IMR-90 (cell line): ENCODE results near the gene LBHD2. TPM values are rescaled to one million over a fixed set of nuclear protein-coding genes. Genes with fewer than 3 reads are reported as not detected.

Experiments used
- ATAC-seq: fragments of 200-7000 bp; cut with Tn5 transposase; 2 replicates; pipeline ENCODE4 v1.9.1; 2020; ENCODE audit warnings: low read depth, mild to moderate bottlenecking, moderate library complexity
- BruUV-seq: library from RNA; stranded (reverse); fragments of 400-500 nt; replicated peaks from 2 replicates; lab custom pipeline; 2021; lab: Mats Ljungman, UMichigan
- CTCF ChIA-PET: fragments of 300-600 bp; formaldehyde crosslinking; extraction: SDS; loops from one replicate; lab custom pipeline; 2021; ENCODE audit warnings: antibody characterized with exemption; lab: Yijun Ruan, JAX
- POLR2A ChIA-PET: fragments of 300-600 bp; sonication (Branson Sonifier 250); formaldehyde crosslinking; loops from one replicate; lab custom pipeline; 2022; ENCODE audit warnings: antibody characterized with exemption; ENCODE audit not compliant: unreplicated experiment; lab: Charles Lee
- DNase-seq: peaks from one replicate; pipeline ENCODE4 v3.0.0; 2013
- H2AFZ ChIP-seq: replicated peaks from 2 replicates; pipeline ENCODE3; 2013; ENCODE audit warnings: low read length, mild to moderate bottlenecking; ENCODE audit not compliant: poor library complexity
- H2AK5ac ChIP-seq: 2 replicates; pipeline ENCODE4 v1.6.1; 2013; ENCODE audit warnings: low read depth, low read length, inconsistent platforms
- H2AK9ac ChIP-seq: replicated peaks from 2 replicates; pipeline ENCODE3; 2013; ENCODE audit warnings: mild to moderate bottlenecking, low read depth, low read length, moderate library complexity; ENCODE audit not compliant: poor library complexity
- H2BK120ac ChIP-seq: 2 replicates; pipeline ENCODE4 v1.6.1; 2013; ENCODE audit warnings: low read depth, low read length, inconsistent platforms
- H2BK15ac ChIP-seq: 3 replicates; pipeline ENCODE4 v1.6.1; 2013; ENCODE audit warnings: low read depth, low read length, inconsistent platforms
- H2BK20ac ChIP-seq: 2 replicates; pipeline ENCODE4 v1.6.1; 2013; ENCODE audit warnings: low read depth, mild to moderate bottlenecking, inconsistent platforms, low read length, moderate library complexity
- H2BK5ac ChIP-seq: 2 replicates; pipeline ENCODE4 v1.6.1; 2013; ENCODE audit warnings: mild to moderate bottlenecking, low read depth, low read length, inconsistent platforms; ENCODE audit not compliant: poor library complexity, severe bottlenecking
- H3K14ac ChIP-seq: replicated peaks from 2 replicates; pipeline ENCODE4 v1.6.1; 2013; ENCODE audit warnings: low read depth, low read length, inconsistent platforms
- H3K18ac ChIP-seq: 2 replicates; pipeline ENCODE4 v1.6.1; 2013; ENCODE audit warnings: low read depth, low read length, control low read depth
- H3K23ac ChIP-seq: 2 replicates; pipeline ENCODE4 v1.6.1; 2013; ENCODE audit warnings: low read depth, low read length, inconsistent platforms
- H3K27ac ChIP-seq: 2 replicates; pipeline ENCODE4 v1.5.1; 2013; ENCODE audit warnings: mild to moderate bottlenecking, control low read depth, low read length; ENCODE audit not compliant: insufficient read depth
- H3K27me3 ChIP-seq: 2 replicates; pipeline ENCODE4 v1.6.1; 2013; ENCODE audit warnings: low read length; ENCODE audit not compliant: control insufficient read depth, insufficient read depth
- H3K36me3 ChIP-seq: 2 replicates; pipeline ENCODE4 v1.6.1; 2013; ENCODE audit warnings: low read length, mixed read lengths; ENCODE audit not compliant: control insufficient read depth, insufficient read depth
- H3K4ac ChIP-seq: 2 replicates; pipeline ENCODE4 v1.6.1; 2013; ENCODE audit warnings: low read depth, low read length, inconsistent platforms
- H3K4me1 ChIP-seq: 2 replicates; pipeline ENCODE4 v1.6.1; 2013; ENCODE audit warnings: low read length, mixed read lengths; ENCODE audit not compliant: control insufficient read depth, insufficient read depth
- H3K4me2 ChIP-seq: 2 replicates; pipeline ENCODE4 v1.6.1; 2013; ENCODE audit warnings: low read depth, mild to moderate bottlenecking, control low read depth, low read length, moderate library complexity
- H3K4me3 ChIP-seq: 2 replicates; pipeline ENCODE4 v1.5.1; 2013; ENCODE audit warnings: low read depth, mild to moderate bottlenecking, control low read depth, low read length, moderate library complexity; ENCODE audit not compliant: insufficient read depth
- H3K56ac ChIP-seq: 2 replicates; pipeline ENCODE4 v1.6.1; 2013; ENCODE audit warnings: low read length, inconsistent platforms; ENCODE audit not compliant: insufficient read depth; ENCODE audit errors: extremely low read depth
- H3K79me1 ChIP-seq, 2 experiments: 2 replicates each; pipeline ENCODE4 v1.6.1; 2013; ENCODE audit warnings: low read length in 2 of 2, inconsistent platforms in 1 of 2, low read depth in 1 of 2
- H3K9ac ChIP-seq: 2 replicates; pipeline ENCODE4 v1.6.1; 2013; ENCODE audit warnings: low read depth, low read length, control low read depth
- H3K9me1 ChIP-seq: 2 replicates; pipeline ENCODE4 v1.6.1; 2013; ENCODE audit warnings: low read length, inconsistent platforms; ENCODE audit not compliant: insufficient read depth
- H3K9me3 ChIP-seq: 2 replicates; pipeline ENCODE4 v1.6.1; 2013; ENCODE audit warnings: low read length; ENCODE audit not compliant: control insufficient read depth, insufficient read depth
- H4K20me1 ChIP-seq: 2 replicates; pipeline ENCODE4 v1.6.1; 2013; ENCODE audit warnings: low read length, inconsistent platforms; ENCODE audit not compliant: insufficient read depth
- H4K5ac ChIP-seq: 2 replicates; pipeline ENCODE4 v1.6.1; 2013; ENCODE audit warnings: mild to moderate bottlenecking, low read depth, low read length, control low read depth
- H4K8ac ChIP-seq, 2 experiments: 2 replicates each; pipeline ENCODE4 v1.6.1; 2013; ENCODE audit warnings: low read depth in 2 of 2, low read length in 2 of 2, control low read depth in 1 of 2, inconsistent platforms in 1 of 2
- H4K91ac ChIP-seq: 2 replicates; pipeline ENCODE4 v1.6.1; 2013; ENCODE audit warnings: low read depth, low read length, inconsistent platforms; ENCODE audit not compliant: insufficient read depth
- BHLHE40 ChIP-seq: fragments of 150-350 bp; IDR thresholded peaks from 2 replicates; pipeline ENCODE4 v1.6.1; 2016; ENCODE audit warnings: mild to moderate bottlenecking, low read depth, low read length
- CEBPB ChIP-seq: IDR thresholded peaks from 2 replicates; pipeline ENCODE4 v1.6.1; 2012; ENCODE audit warnings: low read depth, low read length, improper control_type of control experiment
- FOS ChIP-seq: fragments of 150-350 bp; IDR thresholded peaks from 2 replicates; pipeline ENCODE4 v1.6.1; 2016; ENCODE audit warnings: low read depth, low read length
- MAFK ChIP-seq: IDR thresholded peaks from 2 replicates; pipeline ENCODE4 v1.6.1; 2012; ENCODE audit warnings: low read depth, low read length, improper control_type of control experiment
- MAZ ChIP-seq: IDR thresholded peaks from 2 replicates; pipeline ENCODE4 v1.6.1; 2012; ENCODE audit warnings: low read depth, mild to moderate bottlenecking, low read length, improper control_type of control experiment, moderate library complexity, borderline replicate concordance
- MXI1 ChIP-seq: IDR thresholded peaks from 2 replicates; pipeline ENCODE4 v1.6.1; 2012; ENCODE audit warnings: low read depth, mild to moderate bottlenecking, low read length, moderate library complexity, borderline replicate concordance
- NFE2L2 ChIP-seq: fragments of 150-350 bp; IDR thresholded peaks from 2 replicates; pipeline ENCODE4 v1.6.1; 2016; ENCODE audit warnings: low read depth, mild to moderate bottlenecking, low read length
- POLR2A ChIP-seq: IDR thresholded peaks from 2 replicates; pipeline ENCODE4 v1.6.1; 2012; ENCODE audit warnings: mild to moderate bottlenecking, low read depth, low read length
- RAD21 ChIP-seq: IDR thresholded peaks from 2 replicates; pipeline ENCODE4 v1.6.1; 2012; ENCODE audit warnings: low read length, improper control_type of control experiment
- RCOR1 ChIP-seq: IDR thresholded peaks from 2 replicates; pipeline ENCODE4 v1.6.1; 2012; ENCODE audit warnings: mild to moderate bottlenecking, low read length, improper control_type of control experiment; ENCODE audit not compliant: insufficient replicate concordance
- RFX5 ChIP-seq: IDR thresholded peaks from 2 replicates; pipeline ENCODE4 v1.8.0; 2012; ENCODE audit warnings: low read depth, mild to moderate bottlenecking, low read length, moderate library complexity
- SMC3 ChIP-seq: fragments of 150-350 bp; IDR thresholded peaks from 2 replicates; pipeline ENCODE4 v1.6.1; 2016; ENCODE audit warnings: low read depth, mild to moderate bottlenecking, antibody characterized with exemption, low read length, moderate library complexity
- whole genome bisulfite sequencing, 2 experiments: methylation state at CpG; one replicate each; pipeline versions ENCODE4 v1.1.5 to v1.1.7; 2013; ENCODE audit warnings: missing lambda C conversion rate in 2 of 2; ENCODE audit not compliant: insufficient read length in 1 of 2; ENCODE audit errors: extremely low coverage in 2 of 2; 5-methylcytosine and 5-hydroxymethylcytosine counted together
- dilution Hi-C: fragments of 300-500 bp; cut with HindIII; formaldehyde crosslinking; loops from one replicate; pipeline ENCODE4 v1.14.3; 2018; ENCODE audit warnings: low sequenced_read_pairs; ENCODE audit not compliant: unreplicated experiment
- in situ Hi-C: fragments of 300-500 bp; cut with MboI; formaldehyde crosslinking; loops from 3 replicates; pipeline ENCODE4 v1.14.3; 2019; ENCODE audit warnings: low sequenced_read_pairs, inconsistent platforms, mixed read lengths
- intact Hi-C: fragments of 100-400 bp; cut with micrococcal nuclease; formaldehyde crosslinking; loops from 2 replicates; pipeline ENCODE4 v1.10.0; 2022
- polyA plus RNA-seq, 3 experiments: library from polyadenylated mRNA; depleted of rRNA; stranded (reverse); fragments of >200 nt; gene quantifications; 2 replicates each; pipeline ENCODE4 v1.2.3, GENCODE V29; 2012; ENCODE audit warnings: low replicate concordance in 1 of 3
- total RNA-seq: library from RNA; depleted of rRNA; stranded (reverse); fragments of >200 nt; gene quantifications from 2 replicates; pipeline ENCODE4 v1.2.3, GENCODE V29; 2012
- TF ChIP-seq, protein P1 (sequence below): conservative IDR thresholded peaks from 2 replicates; pipeline ENCODE4 v1.5.1; 2012; ENCODE audit warnings: mild to moderate bottlenecking, low read depth, low read length, improper control_type of control experiment
- TF ChIP-seq, protein P2 (sequence below): fragments of 150-350 bp; IDR thresholded peaks from 2 replicates; pipeline ENCODE4 v1.6.1; 2016; ENCODE audit warnings: low read depth, mild to moderate bottlenecking, low read length, moderate library complexity, borderline replicate concordance

Gene LBHD2
- total and polyA plus RNA-seq, 2 of the 4 experiments (the other 2 are of a cell fraction) = not detected

DNA sequence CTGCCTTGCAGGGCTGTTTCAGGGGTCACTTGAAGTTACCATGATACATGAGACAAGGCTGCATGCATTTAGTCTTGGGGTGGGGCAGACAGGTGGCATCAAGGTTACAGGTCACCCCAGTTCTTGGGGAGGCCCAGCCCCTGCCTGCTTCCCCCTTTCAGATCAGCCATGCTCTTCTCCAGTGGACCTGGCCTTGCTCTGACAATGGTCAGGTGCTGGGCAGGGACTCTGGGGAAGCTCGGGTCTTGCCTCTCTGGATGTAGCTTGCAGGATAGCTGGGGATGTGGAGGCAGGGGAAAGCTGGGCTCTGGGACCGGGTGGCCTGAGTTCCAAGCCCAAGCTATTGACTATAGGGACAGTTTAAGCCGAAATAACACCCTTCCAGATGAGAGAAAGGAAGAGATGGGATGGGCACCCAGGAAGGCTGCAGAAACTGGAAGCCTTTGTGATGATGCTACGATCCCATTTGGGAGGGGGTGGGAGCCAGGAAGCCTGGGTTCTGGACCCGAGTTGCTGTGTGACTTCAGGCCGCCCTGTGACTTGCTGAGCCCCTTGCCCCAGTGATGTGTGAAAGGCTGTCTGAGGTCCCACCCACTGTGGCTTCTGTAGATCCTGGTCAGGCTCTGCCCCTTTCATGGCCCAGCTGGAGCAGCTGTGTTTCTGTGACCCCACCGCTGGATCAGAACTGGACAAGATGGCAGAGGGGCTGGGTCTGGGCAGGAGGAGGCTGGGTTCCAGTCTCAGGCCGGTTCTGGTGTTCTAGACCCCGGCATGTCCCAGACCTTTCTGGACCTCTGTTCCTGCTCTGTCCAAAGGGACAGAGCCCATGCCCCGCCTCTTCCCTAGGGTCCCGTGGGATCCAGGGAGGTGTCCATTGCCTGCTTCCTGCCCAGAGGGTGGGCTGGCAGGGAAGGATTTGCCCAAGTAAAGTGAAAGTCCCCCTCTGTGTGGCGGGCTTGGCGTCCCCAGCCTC lies 41.4 kb downstream of the LBHD2 start:
- Histone ChIP-seq H4K20me1 (no peaks in the 10 kb centered on the region; the same call in 1 of the 2 replicates), H2AK5ac (no peak overlapping the region), H2AFZ (no peak overlapping the region), H3K23ac (no peak overlapping the region), H4K5ac (no peak overlapping the region), H3K27ac (no peak overlapping the region), H2BK20ac (no peak overlapping the region), H3K4me2 (no peak overlapping the region), H3K4me1 (peaks cover 17% of the 10 kb centered on the region), H3K9me1 (no peaks in the 10 kb centered on the region), H3K18ac (no peak overlapping the region), H2BK120ac (no peak overlapping the region), H2AK9ac (no peak overlapping the region), H3K27me3 (peaks cover 6% of the 10 kb centered on the region; the same call in 1 of the 2 replicates), H3K4ac (no peak overlapping the region; the same call in 1 of the 2 replicates), H2BK5ac (no peak overlapping the region), H3K9ac (no peak overlapping the region), H4K8ac (no peak overlapping the region), H3K56ac (no peak overlapping the region), H3K36me3 (no peaks in the 10 kb centered on the region), H3K9me3 (no peaks in the 10 kb centered on the region), H3K79me1 (no peaks in the 10 kb centered on the region; a peak in 1 of 4 replicates), H3K4me3 (no peak overlapping the region), H4K91ac (no peak overlapping the region), H2BK15ac (no peak overlapping the region), H3K14ac (no peak overlapping the region)
- no TSS peak for BruUV-seq
- ATAC-seq = no peak
- ChIA-PET POLR2A (no interaction called here), CTCF (no interaction called here)
- in situ Hi-C loops (no loop called here), intact Hi-C loops (no loop called here), dilution Hi-C loops (no loop called here)
- no peak for DNase-seq
- TF ChIP-seq FOS (no peak), RAD21 (no peak), BHLHE40 (no peak), RFX5 (no peak), SMC3 (no peak), CEBPB (no peak), POLR2A (no peak), MXI1 (no peak), MAZ (no peak), NFE2L2 (no peak), MAFK (no peak), RCOR1 (no peak)
- TF ChIP-seq, protein P1, sequence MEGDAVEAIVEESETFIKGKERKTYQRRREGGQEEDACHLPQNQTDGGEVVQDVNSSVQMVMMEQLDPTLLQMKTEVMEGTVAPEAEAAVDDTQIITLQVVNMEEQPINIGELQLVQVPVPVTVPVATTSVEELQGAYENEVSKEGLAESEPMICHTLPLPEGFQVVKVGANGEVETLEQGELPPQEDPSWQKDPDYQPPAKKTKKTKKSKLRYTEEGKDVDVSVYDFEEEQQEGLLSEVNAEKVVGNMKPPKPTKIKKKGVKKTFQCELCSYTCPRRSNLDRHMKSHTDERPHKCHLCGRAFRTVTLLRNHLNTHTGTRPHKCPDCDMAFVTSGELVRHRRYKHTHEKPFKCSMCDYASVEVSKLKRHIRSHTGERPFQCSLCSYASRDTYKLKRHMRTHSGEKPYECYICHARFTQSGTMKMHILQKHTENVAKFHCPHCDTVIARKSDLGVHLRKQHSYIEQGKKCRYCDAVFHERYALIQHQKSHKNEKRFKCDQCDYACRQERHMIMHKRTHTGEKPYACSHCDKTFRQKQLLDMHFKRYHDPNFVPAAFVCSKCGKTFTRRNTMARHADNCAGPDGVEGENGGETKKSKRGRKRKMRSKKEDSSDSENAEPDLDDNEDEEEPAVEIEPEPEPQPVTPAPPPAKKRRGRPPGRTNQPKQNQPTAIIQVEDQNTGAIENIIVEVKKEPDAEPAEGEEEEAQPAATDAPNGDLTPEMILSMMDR = no peak
- TF ChIP-seq, protein P2, sequence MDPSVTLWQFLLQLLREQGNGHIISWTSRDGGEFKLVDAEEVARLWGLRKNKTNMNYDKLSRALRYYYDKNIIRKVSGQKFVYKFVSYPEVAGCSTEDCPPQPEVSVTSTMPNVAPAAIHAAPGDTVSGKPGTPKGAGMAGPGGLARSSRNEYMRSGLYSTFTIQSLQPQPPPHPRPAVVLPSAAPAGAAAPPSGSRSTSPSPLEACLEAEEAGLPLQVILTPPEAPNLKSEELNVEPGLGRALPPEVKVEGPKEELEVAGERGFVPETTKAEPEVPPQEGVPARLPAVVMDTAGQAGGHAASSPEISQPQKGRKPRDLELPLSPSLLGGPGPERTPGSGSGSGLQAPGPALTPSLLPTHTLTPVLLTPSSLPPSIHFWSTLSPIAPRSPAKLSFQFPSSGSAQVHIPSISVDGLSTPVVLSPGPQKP = no peak
- 87% methylated on average over 3 of the region's 13 CpGs; no CpG with 5 or more reads in 1 of the 2 experiments for WGBS, 2 experiments
